ENCODE measurements around the gene AADAC.

GRCh38 chr3:151789853-151790463, 24.0 kb upstream of the AADAC start:
- no peak for TF ChIP-seq POLR2A (IDR thresholded peaks at IDR 0.05; ENCODE audit: low read length)
- TF ChIP-seq GATA1 (IDR thresholded peaks at IDR 0.05; ENCODE audit: low read depth, low read length) = no peak
